ENCODE measurements around the gene LHX6. TPM values are rescaled to one million over a fixed set of nuclear protein-coding genes. Genes with fewer than 3 reads are reported as not detected.
A peak's percentile ranks its signal among the peaks of the same experiment; 100 is the strongest.

The LHX6 gene
- total RNA-seq, 4 donors from 2014 or later = 0.53 to 4.6 (median 0.95) TPM; not detected in 1

GRCh38 chr9:122225312-122226141 lies 3.2 kb downstream of the LHX6 start:
- WGBS, 2 donors = 66 to 71% methylated on average over 27 to 28 of the region's 51 CpGs
- no peak for TF ChIP-seq POLR2A (IDR thresholded peaks at IDR 0.05)
- TF ChIP-seq CTCF (IDR thresholded peaks at IDR 0.05) = no peak
- Histone ChIP-seq H3K27me3 (peaks cover 22 to 100% (median 43%) of the 10 kb centered on the region in 4 donors), H3K4me3 (peak overlapping the region in 2 of 4 donors; percentile 24 to 67), H3K36me3 (no peaks in the 10 kb centered on the region), H3K4me1 (peaks cover 15 to 50% (median 27%) of the 10 kb centered on the region in 3 donors), H3K27ac (no peak overlapping the region), H3K9me3 (no peaks in the 10 kb centered on the region)
- intact Hi-C loops (cut with DNase I) = no loop called here
- DNase-seq = no peak

- Histone ChIP-seq H3K4me1 (peaks cover 32 to 61% (median 35%) of the 10 kb centered on the region in 3 donors), H3K36me3 (no peaks in the 10 kb centered on the region), H3K9me3 (no peaks in the 10 kb centered on the region), H3K4me3 (no peak overlapping the region), H3K27me3 (peaks cover 35 to 100% (median 55%) of the 10 kb centered on the region in 4 donors), H3K27ac (no peak overlapping the region)
- DNase-seq = no peak
- intact Hi-C loops (cut with DNase I) = no loop called here
- no peak for TF ChIP-seq CTCF (IDR thresholded peaks at IDR 0.05)
- no peak for TF ChIP-seq POLR2A (IDR thresholded peaks at IDR 0.05)
- 82 to 100% methylated on average over 2 to 5 of the region's 5 CpGs for WGBS, 2 donors
Observed at GRCh38 chr9:122223435-122223834, 5.3 kb downstream of the LHX6 start.

GRCh38 chr9:122222791-122223190 lies 6.0 kb downstream of the LHX6 start:
- Histone ChIP-seq H3K4me3 (no peak overlapping the region), H3K4me1 (peaks cover 27 to 56% (median 30%) of the 10 kb centered on the region in 3 donors)
- intact Hi-C loops (cut with DNase I) = no loop called here

GRCh38 chr9:122221183-122221811 lies 7.5 kb downstream of the LHX6 start:
- TF ChIP-seq POLR2A (IDR thresholded peaks at IDR 0.05) (no peak), CTCF (IDR thresholded peaks at IDR 0.05) (no peak)

More at GRCh38 chr9:122222791-122223190, 6.0 kb downstream of the LHX6 start:
- no peak for TF ChIP-seq POLR2A (IDR thresholded peaks at IDR 0.05)
- no peak for TF ChIP-seq CTCF (IDR thresholded peaks at IDR 0.05)
- 36% methylated on average over 5 of the region's 5 CpGs for WGBS, 2 donors
- DNase-seq = no peak
- Histone ChIP-seq H3K36me3 (no peaks in the 10 kb centered on the region), H3K27ac (no peak overlapping the region), H3K9me3 (no peaks in the 10 kb centered on the region), H3K27me3 (peaks cover 31 to 100% (median 50%) of the 10 kb centered on the region in 4 donors)

GRCh38 chr9:122220673-122221182 lies 8.0 kb downstream of the LHX6 start:
- H3K36me3 ChIP-seq = no peaks in the 10 kb centered on the region
- 32 to 56% methylated on average over 14 to 15 of the region's 18 CpGs for WGBS, 2 donors
- H3K4me1 ChIP-seq = peaks cover 15 to 35% (median 17%) of the 10 kb centered on the region in 3 donors
- H3K27ac ChIP-seq = no peak overlapping the region
- TF ChIP-seq POLR2A (IDR thresholded peaks at IDR 0.05) (no peak), CTCF (IDR thresholded peaks at IDR 0.05) (no peak)
- H3K27me3 ChIP-seq = peaks cover 18 to 100% (median 31%) of the 10 kb centered on the region in 4 donors
- H3K4me3 ChIP-seq = no peak overlapping the region
- no peak for DNase-seq
- intact Hi-C loops (cut with DNase I) = no loop called here
- no peaks in the 10 kb centered on the region for H3K9me3 ChIP-seq

More at GRCh38 chr9:122221183-122221811, 7.5 kb downstream of the LHX6 start:
- H3K4me3 ChIP-seq = no peak overlapping the region
- H3K27ac ChIP-seq = no peak overlapping the region
- peaks cover 17 to 41% (median 20%) of the 10 kb centered on the region in 3 donors for H3K4me1 ChIP-seq
- 43 to 47% methylated on average over 7 to 12 of the region's 27 CpGs for WGBS, 2 donors
- peaks cover 21 to 100% (median 37%) of the 10 kb centered on the region in 4 donors for H3K27me3 ChIP-seq
- no peaks in the 10 kb centered on the region for H3K36me3 ChIP-seq
- intact Hi-C loops (cut with DNase I) = no loop called here
- no peak for DNase-seq
- H3K9me3 ChIP-seq = no peaks in the 10 kb centered on the region
